ENCODE measurements around the gene SOCS7.

DNA sequence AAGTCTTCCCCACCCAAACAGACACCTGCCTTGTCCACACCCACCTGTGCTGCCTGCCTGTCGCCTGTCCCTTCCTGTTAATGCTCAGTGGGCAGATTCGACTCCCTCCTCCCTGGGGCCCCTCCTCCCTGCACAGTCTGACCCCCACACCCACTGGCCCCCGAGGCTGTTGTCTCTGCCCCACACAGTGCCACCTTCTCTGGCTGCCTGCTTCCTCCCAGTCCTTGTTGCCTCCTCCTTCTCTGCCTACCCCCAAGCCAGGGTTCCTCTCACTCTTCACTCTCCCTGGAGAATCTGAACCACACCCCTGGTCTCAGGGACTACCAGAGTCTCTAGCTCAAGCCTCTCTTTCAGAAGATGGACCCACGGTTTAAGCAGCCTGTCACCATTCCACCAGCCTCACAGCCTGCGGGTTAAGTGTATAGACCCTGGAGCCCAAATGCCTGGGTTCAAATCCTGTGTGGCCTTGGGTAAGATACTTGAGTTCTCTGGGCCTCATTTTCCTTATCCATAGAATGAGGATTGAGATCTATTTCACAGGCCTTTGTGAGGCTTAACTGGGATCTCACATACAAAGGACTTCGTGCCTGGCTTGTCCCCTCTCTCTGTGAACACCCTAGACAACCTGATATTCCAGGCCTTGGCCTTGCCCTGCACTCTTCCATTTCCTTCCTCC, 72.8 kb downstream of the SOCS7 start:
- TF ChIP-seq, protein P1, sequence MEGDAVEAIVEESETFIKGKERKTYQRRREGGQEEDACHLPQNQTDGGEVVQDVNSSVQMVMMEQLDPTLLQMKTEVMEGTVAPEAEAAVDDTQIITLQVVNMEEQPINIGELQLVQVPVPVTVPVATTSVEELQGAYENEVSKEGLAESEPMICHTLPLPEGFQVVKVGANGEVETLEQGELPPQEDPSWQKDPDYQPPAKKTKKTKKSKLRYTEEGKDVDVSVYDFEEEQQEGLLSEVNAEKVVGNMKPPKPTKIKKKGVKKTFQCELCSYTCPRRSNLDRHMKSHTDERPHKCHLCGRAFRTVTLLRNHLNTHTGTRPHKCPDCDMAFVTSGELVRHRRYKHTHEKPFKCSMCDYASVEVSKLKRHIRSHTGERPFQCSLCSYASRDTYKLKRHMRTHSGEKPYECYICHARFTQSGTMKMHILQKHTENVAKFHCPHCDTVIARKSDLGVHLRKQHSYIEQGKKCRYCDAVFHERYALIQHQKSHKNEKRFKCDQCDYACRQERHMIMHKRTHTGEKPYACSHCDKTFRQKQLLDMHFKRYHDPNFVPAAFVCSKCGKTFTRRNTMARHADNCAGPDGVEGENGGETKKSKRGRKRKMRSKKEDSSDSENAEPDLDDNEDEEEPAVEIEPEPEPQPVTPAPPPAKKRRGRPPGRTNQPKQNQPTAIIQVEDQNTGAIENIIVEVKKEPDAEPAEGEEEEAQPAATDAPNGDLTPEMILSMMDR (conservative IDR thresholded peaks at IDR 0.05; ENCODE audit: low read depth, low read length), result no peak
- TF ChIP-seq, protein P2, sequence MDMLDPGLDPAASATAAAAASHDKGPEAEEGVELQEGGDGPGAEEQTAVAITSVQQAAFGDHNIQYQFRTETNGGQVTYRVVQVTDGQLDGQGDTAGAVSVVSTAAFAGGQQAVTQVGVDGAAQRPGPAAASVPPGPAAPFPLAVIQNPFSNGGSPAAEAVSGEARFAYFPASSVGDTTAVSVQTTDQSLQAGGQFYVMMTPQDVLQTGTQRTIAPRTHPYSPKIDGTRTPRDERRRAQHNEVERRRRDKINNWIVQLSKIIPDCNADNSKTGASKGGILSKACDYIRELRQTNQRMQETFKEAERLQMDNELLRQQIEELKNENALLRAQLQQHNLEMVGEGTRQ (IDR thresholded peaks at IDR 0.05; ENCODE audit: low read depth, low read length), result no peak
- TF ChIP-seq RAD21 (IDR thresholded peaks at IDR 0.05; ENCODE audit: low read length) (no peak), CEBPB (IDR thresholded peaks at IDR 0.05; ENCODE audit: low read depth, low read length) (no peak), POLR2A (IDR thresholded peaks at IDR 0.05; ENCODE audit: low read depth, low read length) (no peak), NFE2L2 (IDR thresholded peaks at IDR 0.05; ENCODE audit: low read depth, low read length) (no peak), MAZ (IDR thresholded peaks at IDR 0.05; ENCODE audit: borderline replicate concordance, low read depth, low read length) (no peak), SMC3 (IDR thresholded peaks at IDR 0.05; ENCODE audit: low read depth, low read length) (no peak)
- TF ChIP-seq, protein P3, sequence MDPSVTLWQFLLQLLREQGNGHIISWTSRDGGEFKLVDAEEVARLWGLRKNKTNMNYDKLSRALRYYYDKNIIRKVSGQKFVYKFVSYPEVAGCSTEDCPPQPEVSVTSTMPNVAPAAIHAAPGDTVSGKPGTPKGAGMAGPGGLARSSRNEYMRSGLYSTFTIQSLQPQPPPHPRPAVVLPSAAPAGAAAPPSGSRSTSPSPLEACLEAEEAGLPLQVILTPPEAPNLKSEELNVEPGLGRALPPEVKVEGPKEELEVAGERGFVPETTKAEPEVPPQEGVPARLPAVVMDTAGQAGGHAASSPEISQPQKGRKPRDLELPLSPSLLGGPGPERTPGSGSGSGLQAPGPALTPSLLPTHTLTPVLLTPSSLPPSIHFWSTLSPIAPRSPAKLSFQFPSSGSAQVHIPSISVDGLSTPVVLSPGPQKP (IDR thresholded peaks at IDR 0.05; ENCODE audit: borderline replicate concordance, low read depth, low read length), result no peak
